HEK293 (cell line): ENCODE data around the gene TSEN54.

Source experiments
- FEZF1 ChIP-seq: fragments of 450-650 bp; formaldehyde crosslinking; IDR thresholded peaks from 2 replicates; pipeline ENCODE4 v1.5.1; 2016; ENCODE audit warnings: missing biosample characterization, missing genetic modification characterization
- HOXD13 ChIP-seq: sonication (generic); formaldehyde crosslinking; IDR thresholded peaks from 2 replicates; pipeline ENCODE4 v1.8.0; 2022; ENCODE audit warnings: missing genetic modification reagents, borderline replicate concordance
- TCF7L2 ChIP-seq: IDR thresholded peaks from 2 replicates; pipeline ENCODE4 v1.6.1; 2011; ENCODE audit warnings: low read depth, mild to moderate bottlenecking, inconsistent platforms, low read length, moderate library complexity, borderline replicate concordance
- YY2 ChIP-seq: fragments of 450-650 bp; formaldehyde crosslinking; IDR thresholded peaks from 2 replicates; pipeline ENCODE4 v1.5.1; 2016; ENCODE audit warnings: missing biosample characterization, missing genetic modification characterization
- ZBTB48 ChIP-seq: fragments of 450-650 bp; formaldehyde crosslinking; IDR thresholded peaks from 2 replicates; pipeline ENCODE4 v1.5.1; 2016; ENCODE audit warnings: missing biosample characterization, missing genetic modification characterization
- ZBTB7A ChIP-seq: fragments of 450-650 bp; formaldehyde crosslinking; IDR thresholded peaks from 2 replicates; pipeline ENCODE4 v1.5.1; 2016; ENCODE audit warnings: low read depth, missing biosample characterization, missing genetic modification characterization
- ZNF10 ChIP-seq: fragments of 450-650 bp; formaldehyde crosslinking; IDR thresholded peaks from 2 replicates; pipeline ENCODE4 v1.5.1; 2017; ENCODE audit warnings: missing biosample characterization, missing genetic modification characterization
- ZNF140 ChIP-seq: fragments of 450-650 bp; formaldehyde crosslinking; IDR thresholded peaks from 2 replicates; pipeline ENCODE4 v1.5.1; 2016; ENCODE audit warnings: missing biosample characterization, missing genetic modification characterization
- ZNF211 ChIP-seq: fragments of 450-650 bp; formaldehyde crosslinking; IDR thresholded peaks from 2 replicates; pipeline ENCODE4 v1.5.1; 2016; ENCODE audit warnings: low read depth, missing biosample characterization, missing genetic modification characterization
- ZNF223 ChIP-seq: fragments of 450-650 bp; formaldehyde crosslinking; IDR thresholded peaks from 2 replicates; pipeline ENCODE4 v1.5.1; 2016; ENCODE audit warnings: missing biosample characterization, missing genetic modification characterization
- ZNF248 ChIP-seq: fragments of 450-650 bp; formaldehyde crosslinking; IDR thresholded peaks from 2 replicates; pipeline ENCODE4 v1.5.1; 2017; ENCODE audit warnings: missing biosample characterization, missing genetic modification characterization
- ZNF341 ChIP-seq: fragments of 450-650 bp; formaldehyde crosslinking; IDR thresholded peaks from 2 replicates; pipeline ENCODE4; 2016; ENCODE audit warnings: low read depth, missing biosample characterization, missing genetic modification characterization
- ZNF37A ChIP-seq: fragments of 450-650 bp; IDR thresholded peaks from 2 replicates; pipeline ENCODE4 v1.5.1; 2018; ENCODE audit warnings: missing biosample characterization, missing genetic modification characterization
- ZNF473 ChIP-seq: fragments of 450-650 bp; formaldehyde crosslinking; IDR thresholded peaks from 2 replicates; pipeline ENCODE4 v1.5.1; 2017; ENCODE audit warnings: missing biosample characterization, missing genetic modification characterization
- ZNF510 ChIP-seq: fragments of 450-650 bp; formaldehyde crosslinking; IDR thresholded peaks from 2 replicates; pipeline ENCODE4 v1.5.1; 2018; ENCODE audit warnings: mild to moderate bottlenecking, missing genetic modification characterization, missing biosample characterization; ENCODE audit not compliant: insufficient replicate concordance
- ZNF561 ChIP-seq: fragments of 450-650 bp; IDR thresholded peaks from 2 replicates; pipeline ENCODE4 v1.5.1; 2018; ENCODE audit warnings: missing biosample characterization, missing genetic modification characterization, borderline replicate concordance
- ZNF843 ChIP-seq: fragments of 450-650 bp; formaldehyde crosslinking; IDR thresholded peaks from 2 replicates; pipeline ENCODE4 v1.5.1; 2016; ENCODE audit warnings: missing biosample characterization, missing genetic modification characterization
- ZSCAN16 ChIP-seq: fragments of 450-650 bp; formaldehyde crosslinking; IDR thresholded peaks from 2 replicates; pipeline ENCODE4 v1.5.1; 2016; ENCODE audit warnings: missing biosample characterization, missing genetic modification characterization
- ZXDB ChIP-seq: fragments of 450-650 bp; formaldehyde crosslinking; IDR thresholded peaks from 2 replicates; pipeline ENCODE4 v1.5.1; 2016; ENCODE audit warnings: missing biosample characterization, missing genetic modification characterization
- TF ChIP-seq, protein P1 (sequence below): fragments of 450-650 bp; formaldehyde crosslinking; optimal IDR thresholded peaks from 2 replicates; pipeline ENCODE3; 2016; ENCODE audit warnings: missing biosample characterization, mild to moderate bottlenecking, missing genetic modification characterization
- TF ChIP-seq, protein P2 (sequence below): fragments of 450-650 bp; formaldehyde crosslinking; IDR thresholded peaks from 2 replicates; pipeline ENCODE4 v1.5.1; 2016; ENCODE audit warnings: missing biosample characterization, missing genetic modification characterization
- TF ChIP-seq, protein P3 (sequence below): fragments of 450-650 bp; formaldehyde crosslinking; IDR thresholded peaks from 2 replicates; pipeline ENCODE4 v1.5.1; 2016; ENCODE audit warnings: missing biosample characterization, missing genetic modification characterization
- TF ChIP-seq, protein P4 (sequence below): fragments of 450-650 bp; formaldehyde crosslinking; IDR thresholded peaks from 2 replicates; pipeline ENCODE4 v1.5.1; 2017; ENCODE audit warnings: missing biosample characterization, missing genetic modification characterization
- TF ChIP-seq, protein P5 (sequence below): fragments of 450-650 bp; formaldehyde crosslinking; IDR thresholded peaks from 2 replicates; pipeline ENCODE4 v1.5.1; 2016; ENCODE audit warnings: missing biosample characterization, missing genetic modification characterization
- TF ChIP-seq, protein P6 (sequence below): fragments of 450-650 bp; formaldehyde crosslinking; IDR thresholded peaks from 2 replicates; pipeline ENCODE4 v1.5.1; 2016; ENCODE audit warnings: missing biosample characterization, missing genetic modification characterization
- TF ChIP-seq, protein P7 (sequence below): fragments of 450-650 bp; formaldehyde crosslinking; IDR thresholded peaks from 2 replicates; pipeline ENCODE4 v1.5.1; 2016; ENCODE audit warnings: missing biosample characterization, missing genetic modification characterization, low read depth

The TSEN54 gene

DNA sequence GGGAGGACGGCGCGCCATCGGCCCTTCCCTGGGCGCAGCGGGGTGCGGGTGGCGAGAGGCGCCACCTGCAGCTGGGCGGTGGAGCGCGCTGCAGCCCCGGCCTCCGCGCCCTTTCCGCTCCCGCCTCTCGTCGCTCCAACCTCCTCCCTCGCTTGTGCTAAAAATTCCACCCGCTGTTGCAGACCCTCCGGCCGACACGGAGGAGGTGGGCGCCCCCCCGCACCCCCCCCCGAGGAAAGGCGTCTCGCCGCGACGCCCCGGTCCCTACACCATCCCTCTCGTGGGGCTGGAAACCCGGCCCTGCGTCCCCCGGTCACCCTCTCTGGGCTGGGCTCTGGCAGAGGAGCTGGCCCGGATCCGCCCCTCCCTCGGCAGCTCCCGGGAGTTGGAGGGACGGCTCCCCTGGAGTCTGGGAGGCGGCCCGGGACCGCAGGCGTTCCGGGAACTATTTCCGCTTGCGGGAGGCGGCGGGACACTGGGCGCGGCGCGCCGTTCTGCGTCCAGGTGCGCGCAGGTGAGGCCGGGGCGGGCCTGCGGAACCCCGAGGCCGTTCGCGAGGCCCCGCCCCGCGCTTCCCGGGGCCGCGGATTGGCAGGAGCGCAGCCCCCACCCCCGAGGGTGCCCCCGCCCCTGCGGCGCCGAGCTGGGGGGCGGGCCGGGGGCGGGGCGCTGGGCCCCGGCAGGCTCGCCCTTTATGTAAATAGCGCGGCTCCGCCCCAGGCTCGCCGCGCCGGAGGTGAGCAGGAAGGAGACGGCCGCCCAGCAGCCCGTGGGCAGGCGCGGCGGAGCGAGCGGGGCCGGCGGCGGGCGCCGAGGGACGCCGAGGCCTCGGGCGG, 8.9 kb downstream of the TSEN54 start, which contains the start of gene LLGL2 (continued):
- TF ChIP-seq, protein P1, sequence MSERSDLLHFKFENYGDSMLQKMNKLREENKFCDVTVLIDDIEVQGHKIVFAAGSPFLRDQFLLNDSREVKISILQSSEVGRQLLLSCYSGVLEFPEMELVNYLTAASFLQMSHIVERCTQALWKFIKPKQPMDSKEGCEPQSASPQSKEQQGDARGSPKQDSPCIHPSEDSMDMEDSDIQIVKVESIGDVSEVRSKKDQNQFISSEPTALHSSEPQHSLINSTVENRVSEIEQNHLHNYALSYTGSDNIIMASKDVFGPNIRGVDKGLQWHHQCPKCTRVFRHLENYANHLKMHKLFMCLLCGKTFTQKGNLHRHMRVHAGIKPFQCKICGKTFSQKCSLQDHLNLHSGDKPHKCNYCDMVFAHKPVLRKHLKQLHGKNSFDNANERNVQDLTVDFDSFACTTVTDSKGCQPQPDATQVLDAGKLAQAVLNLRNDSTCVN, result peak; percentile 92
- TF ChIP-seq, protein P2, sequence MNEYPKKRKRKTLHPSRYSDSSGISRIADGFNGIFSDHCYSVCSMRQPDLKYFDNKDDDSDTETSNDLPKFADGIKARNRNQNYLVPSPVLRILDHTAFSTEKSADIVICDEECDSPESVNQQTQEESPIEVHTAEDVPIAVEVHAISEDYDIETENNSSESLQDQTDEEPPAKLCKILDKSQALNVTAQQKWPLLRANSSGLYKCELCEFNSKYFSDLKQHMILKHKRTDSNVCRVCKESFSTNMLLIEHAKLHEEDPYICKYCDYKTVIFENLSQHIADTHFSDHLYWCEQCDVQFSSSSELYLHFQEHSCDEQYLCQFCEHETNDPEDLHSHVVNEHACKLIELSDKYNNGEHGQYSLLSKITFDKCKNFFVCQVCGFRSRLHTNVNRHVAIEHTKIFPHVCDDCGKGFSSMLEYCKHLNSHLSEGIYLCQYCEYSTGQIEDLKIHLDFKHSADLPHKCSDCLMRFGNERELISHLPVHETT, result no peak
- TF ChIP-seq, protein P3, sequence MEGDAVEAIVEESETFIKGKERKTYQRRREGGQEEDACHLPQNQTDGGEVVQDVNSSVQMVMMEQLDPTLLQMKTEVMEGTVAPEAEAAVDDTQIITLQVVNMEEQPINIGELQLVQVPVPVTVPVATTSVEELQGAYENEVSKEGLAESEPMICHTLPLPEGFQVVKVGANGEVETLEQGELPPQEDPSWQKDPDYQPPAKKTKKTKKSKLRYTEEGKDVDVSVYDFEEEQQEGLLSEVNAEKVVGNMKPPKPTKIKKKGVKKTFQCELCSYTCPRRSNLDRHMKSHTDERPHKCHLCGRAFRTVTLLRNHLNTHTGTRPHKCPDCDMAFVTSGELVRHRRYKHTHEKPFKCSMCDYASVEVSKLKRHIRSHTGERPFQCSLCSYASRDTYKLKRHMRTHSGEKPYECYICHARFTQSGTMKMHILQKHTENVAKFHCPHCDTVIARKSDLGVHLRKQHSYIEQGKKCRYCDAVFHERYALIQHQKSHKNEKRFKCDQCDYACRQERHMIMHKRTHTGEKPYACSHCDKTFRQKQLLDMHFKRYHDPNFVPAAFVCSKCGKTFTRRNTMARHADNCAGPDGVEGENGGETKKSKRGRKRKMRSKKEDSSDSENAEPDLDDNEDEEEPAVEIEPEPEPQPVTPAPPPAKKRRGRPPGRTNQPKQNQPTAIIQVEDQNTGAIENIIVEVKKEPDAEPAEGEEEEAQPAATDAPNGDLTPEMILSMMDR (tag by site-specific recombination), result peak; percentile 96
- TF ChIP-seq ZNF561 (tag by site-specific recombination) (peak; percentile 95), HOXD13 (CRISPR knock-in tag) (no peak), ZNF140 (tag by site-specific recombination) (no peak), YY2 (tag by site-specific recombination) (no peak), ZSCAN16 (tag by site-specific recombination) (no peak), TCF7L2 (no peak), ZNF223 (tag by site-specific recombination) (no peak), ZBTB7A (tag by site-specific recombination) (peak; percentile 92), ZNF248 (no peak), ZNF211 (tag by site-specific recombination) (no peak), ZNF10 (tag by site-specific recombination) (0 out of 2 replicates have a peak, but pooled peaks have one; percentile 43), ZNF473 (tag by site-specific recombination) (no peak), ZBTB48 (peak; percentile 70), ZNF37A (no peak), ZNF341 (tag by site-specific recombination) (peak; percentile 87), ZNF843 (tag by site-specific recombination) (no peak; the same call in 1 of the 2 replicates), ZNF510 (no peak), FEZF1 (tag by site-specific recombination) (no peak), ZXDB (tag by site-specific recombination) (0 out of 2 replicates have a peak, but pooled peaks have one; percentile 32)
- TF ChIP-seq, protein P4, sequence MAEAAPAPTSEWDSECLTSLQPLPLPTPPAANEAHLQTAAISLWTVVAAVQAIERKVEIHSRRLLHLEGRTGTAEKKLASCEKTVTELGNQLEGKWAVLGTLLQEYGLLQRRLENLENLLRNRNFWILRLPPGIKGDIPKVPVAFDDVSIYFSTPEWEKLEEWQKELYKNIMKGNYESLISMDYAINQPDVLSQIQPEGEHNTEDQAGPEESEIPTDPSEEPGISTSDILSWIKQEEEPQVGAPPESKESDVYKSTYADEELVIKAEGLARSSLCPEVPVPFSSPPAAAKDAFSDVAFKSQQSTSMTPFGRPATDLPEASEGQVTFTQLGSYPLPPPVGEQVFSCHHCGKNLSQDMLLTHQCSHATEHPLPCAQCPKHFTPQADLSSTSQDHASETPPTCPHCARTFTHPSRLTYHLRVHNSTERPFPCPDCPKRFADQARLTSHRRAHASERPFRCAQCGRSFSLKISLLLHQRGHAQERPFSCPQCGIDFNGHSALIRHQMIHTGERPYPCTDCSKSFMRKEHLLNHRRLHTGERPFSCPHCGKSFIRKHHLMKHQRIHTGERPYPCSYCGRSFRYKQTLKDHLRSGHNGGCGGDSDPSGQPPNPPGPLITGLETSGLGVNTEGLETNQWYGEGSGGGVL (tag by site-specific recombination), result peak; percentile 85
- TF ChIP-seq, protein P5, sequence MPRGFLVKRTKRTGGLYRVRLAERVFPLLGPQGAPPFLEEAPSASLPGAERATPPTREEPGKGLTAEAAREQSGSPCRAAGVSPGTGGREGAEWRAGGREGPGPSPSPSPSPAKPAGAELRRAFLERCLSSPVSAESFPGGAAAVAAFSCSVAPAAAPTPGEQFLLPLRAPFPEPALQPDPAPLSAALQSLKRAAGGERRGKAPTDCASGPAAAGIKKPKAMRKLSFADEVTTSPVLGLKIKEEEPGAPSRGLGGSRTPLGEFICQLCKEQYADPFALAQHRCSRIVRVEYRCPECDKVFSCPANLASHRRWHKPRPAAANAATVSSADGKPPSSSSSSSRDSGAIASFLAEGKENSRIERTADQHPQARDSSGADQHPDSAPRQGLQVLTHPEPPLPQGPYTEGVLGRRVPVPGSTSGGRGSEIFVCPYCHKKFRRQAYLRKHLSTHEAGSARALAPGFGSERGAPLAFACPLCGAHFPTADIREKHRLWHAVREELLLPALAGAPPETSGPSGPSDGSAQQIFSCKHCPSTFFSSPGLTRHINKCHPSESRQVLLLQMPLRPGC (tag by site-specific recombination), result 0 out of 2 replicates have a peak, but pooled peaks have one; percentile 45
- TF ChIP-seq, protein P6, sequence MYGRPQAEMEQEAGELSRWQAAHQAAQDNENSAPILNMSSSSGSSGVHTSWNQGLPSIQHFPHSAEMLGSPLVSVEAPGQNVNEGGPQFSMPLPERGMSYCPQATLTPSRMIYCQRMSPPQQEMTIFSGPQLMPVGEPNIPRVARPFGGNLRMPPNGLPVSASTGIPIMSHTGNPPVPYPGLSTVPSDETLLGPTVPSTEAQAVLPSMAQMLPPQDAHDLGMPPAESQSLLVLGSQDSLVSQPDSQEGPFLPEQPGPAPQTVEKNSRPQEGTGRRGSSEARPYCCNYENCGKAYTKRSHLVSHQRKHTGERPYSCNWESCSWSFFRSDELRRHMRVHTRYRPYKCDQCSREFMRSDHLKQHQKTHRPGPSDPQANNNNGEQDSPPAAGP (tag by site-specific recombination), result peak; percentile 92
- TF ChIP-seq, protein P7, sequence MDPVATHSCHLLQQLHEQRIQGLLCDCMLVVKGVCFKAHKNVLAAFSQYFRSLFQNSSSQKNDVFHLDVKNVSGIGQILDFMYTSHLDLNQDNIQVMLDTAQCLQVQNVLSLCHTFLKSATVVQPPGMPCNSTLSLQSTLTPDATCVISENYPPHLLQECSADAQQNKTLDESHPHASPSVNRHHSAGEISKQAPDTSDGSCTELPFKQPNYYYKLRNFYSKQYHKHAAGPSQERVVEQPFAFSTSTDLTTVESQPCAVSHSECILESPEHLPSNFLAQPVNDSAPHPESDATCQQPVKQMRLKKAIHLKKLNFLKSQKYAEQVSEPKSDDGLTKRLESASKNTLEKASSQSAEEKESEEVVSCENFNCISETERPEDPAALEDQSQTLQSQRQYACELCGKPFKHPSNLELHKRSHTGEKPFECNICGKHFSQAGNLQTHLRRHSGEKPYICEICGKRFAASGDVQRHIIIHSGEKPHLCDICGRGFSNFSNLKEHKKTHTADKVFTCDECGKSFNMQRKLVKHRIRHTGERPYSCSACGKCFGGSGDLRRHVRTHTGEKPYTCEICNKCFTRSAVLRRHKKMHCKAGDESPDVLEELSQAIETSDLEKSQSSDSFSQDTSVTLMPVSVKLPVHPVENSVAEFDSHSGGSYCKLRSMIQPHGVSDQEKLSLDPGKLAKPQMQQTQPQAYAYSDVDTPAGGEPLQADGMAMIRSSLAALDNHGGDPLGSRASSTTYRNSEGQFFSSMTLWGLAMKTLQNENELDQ (tag by site-specific recombination), result no peak
